ENCODE results near the gene LRRC27. TPM values are rescaled to one million over a fixed set of nuclear protein-coding genes. Genes with fewer than 3 reads are reported as not detected.
A peak's percentile ranks its signal among the peaks of the same experiment; 100 is the strongest.

LRRC27 gene
- total and polyA plus RNA-seq, 2 donors (not counting 1 experiment from before 2014, with no cell fraction given) = 4.1 to 11.7 TPM

GRCh38 chr10:132359305-132360040, 27.5 kb downstream of the LRRC27 start:
- H3K79me2 ChIP-seq (ENCODE audit: control insufficient read depth, insufficient read depth, low read length) = no peaks in the 10 kb centered on the region
- H3K36me3 ChIP-seq (ENCODE audit: control insufficient read depth, insufficient read depth, low read length) = peaks cover 2% of the 10 kb centered on the region
- no peak overlapping the region for H3K9ac ChIP-seq (ENCODE audit: insufficient read depth, low read length)
- H4K20me1 ChIP-seq (ENCODE audit: control insufficient read depth, extremely low read depth, insufficient read depth, low read length) = no peaks in the 10 kb centered on the region
- H3K4me2 ChIP-seq (ENCODE audit: extremely low read depth, insufficient read depth, low read length) = no peak overlapping the region
- H2AFZ ChIP-seq (ENCODE audit: low read length) = no peak overlapping the region
- H3K9me3 ChIP-seq (ENCODE audit: control insufficient read depth, insufficient read depth, low read depth, low read length) = no peaks in the 10 kb centered on the region
- H3K27me3 ChIP-seq (ENCODE audit: control insufficient read depth, insufficient read depth, low read length) = no peaks in the 10 kb centered on the region
- no peak overlapping the region for H3K4me3 ChIP-seq (replicated peaks in 1 of 4; ENCODE audit: control extremely low read depth in 1 of 4, insufficient read depth in 1 of 4, low read depth in 3 of 4, low read length in 4 of 4)
- H3K27ac ChIP-seq (ENCODE audit: insufficient read depth, low read length) = no peak overlapping the region
- no peaks in the 10 kb centered on the region for H3K4me1 ChIP-seq (ENCODE audit: control insufficient read depth, extremely low read depth, insufficient read depth, low read length)
- TF ChIP-seq CTCF (conservative IDR thresholded peaks at IDR 0.05 in 1 of 2, IDR thresholded peaks at IDR 0.05 in 1 of 2; ENCODE audit: low read depth in 1 of 2, low read length in 2 of 2) (no peak), EZH2 (IDR thresholded peaks at IDR 0.05; ENCODE audit: low read length, missing control alignments) (no peak)
- no peak for DNase-seq (ENCODE audit: low read depth in 2 of 2)

- TF ChIP-seq CTCF (conservative IDR thresholded peaks at IDR 0.05 in 1 of 2, IDR thresholded peaks at IDR 0.05 in 1 of 2; ENCODE audit: low read depth in 1 of 2, low read length in 2 of 2) (peak; percentile 19 to 64), EZH2 (IDR thresholded peaks at IDR 0.05; ENCODE audit: low read length, missing control alignments) (no peak)
- Histone ChIP-seq H3K4me2 (ENCODE audit: extremely low read depth, insufficient read depth, low read length) (no peak overlapping the region), H3K4me3 (replicated peaks in 1 of 4; ENCODE audit: control extremely low read depth in 1 of 4, insufficient read depth in 1 of 4, low read depth in 3 of 4, low read length in 4 of 4) (no peak overlapping the region), H3K79me2 (ENCODE audit: control insufficient read depth, insufficient read depth, low read length) (no peaks in the 10 kb centered on the region), H3K4me1 (ENCODE audit: control insufficient read depth, extremely low read depth, insufficient read depth, low read length) (no peaks in the 10 kb centered on the region), H4K20me1 (ENCODE audit: control insufficient read depth, extremely low read depth, insufficient read depth, low read length) (no peaks in the 10 kb centered on the region), H3K27me3 (ENCODE audit: control insufficient read depth, insufficient read depth, low read length) (no peaks in the 10 kb centered on the region), H3K27ac (ENCODE audit: insufficient read depth, low read length) (no peak overlapping the region), H3K9me3 (ENCODE audit: control insufficient read depth, insufficient read depth, low read depth, low read length) (no peaks in the 10 kb centered on the region), H3K36me3 (ENCODE audit: control insufficient read depth, insufficient read depth, low read length) (peaks cover 3% of the 10 kb centered on the region), H2AFZ (ENCODE audit: low read length) (no peak overlapping the region), H3K9ac (ENCODE audit: insufficient read depth, low read length) (no peak overlapping the region)
- no peak for DNase-seq (ENCODE audit: low read depth in 2 of 2)
Observed at GRCh38 chr10:132360766-132361447, 28.9 kb downstream of the LRRC27 start.

- no peaks in the 10 kb centered on the region for H3K4me1 ChIP-seq (ENCODE audit: control insufficient read depth, extremely low read depth, insufficient read depth, low read length)
- no peaks in the 10 kb centered on the region for H4K20me1 ChIP-seq (ENCODE audit: control insufficient read depth, extremely low read depth, insufficient read depth, low read length)
- DNase-seq (ENCODE audit: low read depth in 2 of 2) = no peak
- H3K9ac ChIP-seq (ENCODE audit: insufficient read depth, low read length) = no peak overlapping the region
- H3K79me2 ChIP-seq (ENCODE audit: control insufficient read depth, insufficient read depth, low read length) = no peaks in the 10 kb centered on the region
- TF ChIP-seq EZH2 (IDR thresholded peaks at IDR 0.05; ENCODE audit: low read length, missing control alignments) = no peak
- no peak for TF ChIP-seq CTCF (conservative IDR thresholded peaks at IDR 0.05 in 1 of 2, IDR thresholded peaks at IDR 0.05 in 1 of 2; ENCODE audit: low read depth in 1 of 2, low read length in 2 of 2)
- no peak overlapping the region for H3K27ac ChIP-seq (ENCODE audit: insufficient read depth, low read length)
- no peaks in the 10 kb centered on the region for H3K9me3 ChIP-seq (ENCODE audit: control insufficient read depth, insufficient read depth, low read depth, low read length)
- no peak overlapping the region for H3K4me2 ChIP-seq (ENCODE audit: extremely low read depth, insufficient read depth, low read length)
- no peak overlapping the region for H2AFZ ChIP-seq (ENCODE audit: low read length)
- no peak overlapping the region for H3K4me3 ChIP-seq (replicated peaks in 1 of 4; ENCODE audit: control extremely low read depth in 1 of 4, insufficient read depth in 1 of 4, low read depth in 3 of 4, low read length in 4 of 4)
- H3K36me3 ChIP-seq (ENCODE audit: control insufficient read depth, insufficient read depth, low read length) = peaks cover 6% of the 10 kb centered on the region
- H3K27me3 ChIP-seq (ENCODE audit: control insufficient read depth, insufficient read depth, low read length) = no peaks in the 10 kb centered on the region
Observed at GRCh38 chr10:132361581-132362101, 29.6 kb downstream of the LRRC27 start.
